Gastrocnemius medialis (tissue), 4 donors: ENCODE data around the gene DDX23.
"Not testable (repeated sequence)": the region's sequence is repeated elsewhere in the genome, so short reads cannot be mapped to it uniquely, and the experiment has no call there.

Experiments
- CTCF ChIP-seq, 5 experiments: fragments of 450-650 bp in 3 of 5; fragments of 200-600 bp in 2 of 5; sonication (generic) in 2 of 5; IDR thresholded peaks in 4 of 5; conservative IDR thresholded peaks in 1 of 5; 1 replicate in 4 of 5; 2 replicates in 1 of 5; pipeline ENCODE4 v1.5.1; 2016 to 2019; ENCODE audit warnings: antibody characterized with exemption in 5 of 5, mild to moderate bottlenecking in 3 of 5, moderate library complexity in 3 of 5
- POLR2A ChIP-seq, 2 donors: fragments of 450-650 bp; IDR thresholded peaks; one replicate each; pipeline ENCODE4 v1.6.1; 2017; ENCODE audit warnings: antibody characterized with exemption in 2 of 2, mild to moderate bottlenecking in 2 of 2, moderate library complexity in 2 of 2

DNA sequence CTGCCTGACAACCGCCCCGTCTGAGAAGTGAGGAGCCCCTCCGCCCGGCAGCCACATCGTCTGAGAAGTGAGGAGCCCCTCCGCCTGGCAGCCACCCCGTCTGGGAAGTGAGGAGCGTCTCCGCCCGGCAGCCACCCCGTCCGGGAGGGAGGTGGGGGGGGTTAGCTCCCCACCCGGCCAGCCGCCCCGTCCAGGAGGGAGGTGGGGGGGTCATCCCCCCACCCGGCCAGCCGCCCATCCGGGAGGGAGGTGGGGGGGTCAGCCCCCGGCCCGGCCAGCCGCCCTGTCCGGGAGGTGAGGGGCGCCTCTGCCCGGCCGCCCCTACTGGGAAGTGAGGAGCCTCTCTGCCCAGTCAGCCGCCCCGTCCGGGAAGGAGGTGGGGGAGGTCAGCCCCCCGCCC is 9.9 kb downstream of the DDX23 start:
- TF ChIP-seq CTCF (IDR thresholded peaks at IDR 0.05 in 4 of 5, conservative IDR thresholded peaks at IDR 0.05 in 1 of 5); POLR2A (IDR thresholded peaks at IDR 0.05): not testable (repeated sequence)
